Measurements from ENCODE around the gene ARHGAP40. TPM values are rescaled to one million over a fixed set of nuclear protein-coding genes. Genes with fewer than 3 reads are reported as not detected.

The ARHGAP40 gene
- total RNA-seq, 2 donors from 2014 or later = not detected

- DNase-seq (ENCODE audit: low spot score) = no peak
These were observed 50.0 kb downstream of the ARHGAP40 start for GRCh38 chr20:38651562-38651961.

DNA sequence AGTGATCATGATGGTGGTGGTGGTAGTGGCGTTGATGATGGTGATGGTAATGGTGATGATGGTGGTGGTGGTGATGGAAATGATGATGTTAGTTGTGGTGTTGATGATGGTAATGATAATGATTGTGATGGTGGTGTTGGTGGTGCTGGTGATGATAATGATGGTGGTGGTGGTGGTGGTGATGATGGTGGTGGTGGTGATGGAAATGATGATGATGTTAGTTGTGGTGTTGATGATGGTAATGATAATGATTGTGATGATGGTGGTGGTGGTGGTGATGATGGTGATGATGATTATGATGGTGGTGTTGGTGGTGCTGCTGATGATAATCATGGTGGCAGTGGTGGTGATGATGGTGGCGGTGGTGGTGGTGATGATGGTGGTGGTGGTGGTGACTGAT, 51.4 kb downstream of the ARHGAP40 start:
- Histone ChIP-seq H3K4me1 (no peaks in the 10 kb centered on the region), H3K4me3 (no peak overlapping the region), H3K27me3 (no peaks in the 10 kb centered on the region), H3K36me3 (no peaks in the 10 kb centered on the region), H3K9me3 (no peaks in the 10 kb centered on the region), H3K27ac (no peak overlapping the region)
- no peak for DNase-seq (ENCODE audit: low spot score)
- TF ChIP-seq CTCF (IDR thresholded peaks at IDR 0.05) = no peak

More at GRCh38 chr20:38651562-38651961, 50.0 kb downstream of the ARHGAP40 start:
- Histone ChIP-seq H3K27me3 (no peaks in the 10 kb centered on the region), H3K27ac (no peak overlapping the region), H3K4me3 (no peak overlapping the region), H3K4me1 (peaks cover 0 to 1% of the 10 kb centered on the region in 2 donors), H3K36me3 (no peaks in the 10 kb centered on the region), H3K9me3 (no peaks in the 10 kb centered on the region)
- TF ChIP-seq CTCF (IDR thresholded peaks at IDR 0.05) = no peak

DNA sequence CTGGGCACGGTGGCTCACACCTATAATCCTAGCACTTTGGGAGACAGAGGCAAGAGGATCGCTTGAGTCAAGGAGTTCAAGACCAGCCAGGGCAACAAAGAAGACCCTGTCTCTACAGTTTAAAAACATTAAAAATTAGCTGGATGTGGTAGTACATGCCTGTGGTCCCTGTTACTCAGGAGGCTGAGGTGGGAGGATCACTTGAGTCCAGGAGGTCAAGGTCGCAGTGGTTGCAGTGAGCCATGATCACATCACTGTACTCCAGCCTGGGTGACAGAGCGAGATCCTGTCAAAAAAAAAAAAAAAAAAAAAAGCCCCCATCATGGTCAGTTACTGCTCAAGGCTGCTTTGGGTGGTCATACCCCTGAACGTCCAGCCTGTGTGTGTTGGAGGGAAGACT, 55.8 kb downstream of the ARHGAP40 start:
- no peaks in the 10 kb centered on the region for H3K27me3 ChIP-seq
- no peak for TF ChIP-seq CTCF (IDR thresholded peaks at IDR 0.05)

DNA sequence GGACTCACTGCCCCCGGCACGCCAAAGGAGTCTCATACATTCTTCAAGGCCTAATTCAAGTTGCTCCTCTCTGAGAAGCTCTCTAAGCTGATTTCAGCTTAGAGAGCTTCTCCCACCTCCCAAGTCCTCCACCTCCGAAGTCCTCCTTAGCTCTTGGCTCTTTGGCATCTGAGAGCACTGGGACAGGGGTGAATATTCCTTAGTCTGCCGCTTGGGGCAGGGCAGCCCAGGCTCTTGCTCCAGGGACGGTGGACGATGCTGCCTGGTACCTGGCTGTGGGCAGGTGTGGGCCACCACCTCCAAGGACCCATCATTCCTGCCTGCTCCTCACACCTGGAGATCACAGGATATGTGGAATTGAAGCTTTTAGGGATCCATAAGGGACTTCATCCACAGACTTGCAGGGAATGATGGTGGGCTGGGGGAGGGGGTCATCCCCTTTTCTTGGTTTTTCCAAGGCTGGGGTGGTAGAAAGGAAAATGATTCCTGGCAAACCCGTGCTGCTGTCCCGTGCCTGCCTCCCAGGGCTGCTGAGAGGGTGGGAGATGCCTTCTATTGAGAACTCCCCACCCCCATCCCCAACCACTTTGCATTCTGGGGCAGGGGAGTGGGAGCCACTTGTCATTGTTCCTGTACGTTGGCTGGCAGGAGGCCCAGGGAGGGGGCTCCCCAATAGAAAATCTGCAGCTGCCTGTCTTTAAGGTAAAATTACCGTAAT, 57.4 kb downstream of the ARHGAP40 start:
- H3K4me1 ChIP-seq = no peaks in the 10 kb centered on the region
- H3K36me3 ChIP-seq = no peaks in the 10 kb centered on the region
- no peak for DNase-seq (ENCODE audit: low spot score)
- no peak overlapping the region for H3K4me3 ChIP-seq
- no peaks in the 10 kb centered on the region for H3K9me3 ChIP-seq
- H3K27me3 ChIP-seq = no peaks in the 10 kb centered on the region
- TF ChIP-seq CTCF (IDR thresholded peaks at IDR 0.05) = peak; percentile 51 to 71
- H3K27ac ChIP-seq = no peak overlapping the region

More for the DNA sequence above, 55.8 kb downstream of the ARHGAP40 start:
- no peak overlapping the region for H3K4me3 ChIP-seq
- no peaks in the 10 kb centered on the region for H3K9me3 ChIP-seq
- no peak overlapping the region for H3K27ac ChIP-seq
- DNase-seq (ENCODE audit: low spot score) = no peak
- no peaks in the 10 kb centered on the region for H3K4me1 ChIP-seq
- no peaks in the 10 kb centered on the region for H3K36me3 ChIP-seq

DNA sequence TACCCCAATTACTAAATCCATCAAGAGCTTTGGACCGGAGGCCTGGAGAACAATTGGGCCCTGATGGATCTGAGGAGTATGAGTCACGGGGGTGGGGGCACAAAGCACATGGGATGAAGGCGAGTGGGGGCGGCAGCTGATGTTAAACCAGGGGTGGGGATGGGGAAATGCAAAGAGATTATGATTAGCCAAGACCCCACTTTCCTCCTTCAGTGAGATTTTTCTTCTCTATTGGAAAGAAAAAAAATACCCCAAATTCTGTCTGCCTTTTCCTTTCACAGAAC, 57.9 kb downstream of the ARHGAP40 start:
- Histone ChIP-seq H3K36me3 (no peaks in the 10 kb centered on the region), H3K27me3 (no peaks in the 10 kb centered on the region), H3K4me3 (no peak overlapping the region), H3K9me3 (peaks cover 0 to 4% of the 10 kb centered on the region in 2 donors), H3K4me1 (no peaks in the 10 kb centered on the region), H3K27ac (no peak overlapping the region)
- TF ChIP-seq CTCF (IDR thresholded peaks at IDR 0.05) = no peak
- DNase-seq (ENCODE audit: low spot score) = no peak

- Histone ChIP-seq H3K36me3 (no peaks in the 10 kb centered on the region), H3K9me3 (peaks cover 0 to 5% of the 10 kb centered on the region in 2 donors), H3K27me3 (no peaks in the 10 kb centered on the region), H3K27ac (no peak overlapping the region), H3K4me3 (no peak overlapping the region), H3K4me1 (peaks cover 0 to 1% of the 10 kb centered on the region in 2 donors)
- DNase-seq (ENCODE audit: low spot score) = no peak
- no peak for TF ChIP-seq CTCF (IDR thresholded peaks at IDR 0.05)
These were observed 58.8 kb downstream of the ARHGAP40 start for GRCh38 chr20:38660429-38660828.

All from right atrium auricular region (tissue), 2 donors.